Activated T-helper 17 cell treated with anti-CD3 and anti-CD28 coated beads, Interleukin-2, amount 50 U/mL, for 72 hours (primary cell): ENCODE measurements around the gene ABCA1. TPM values are rescaled to one million over a fixed set of nuclear protein-coding genes. Genes with fewer than 3 reads are reported as not detected.

Experiments used
- ATAC-seq: fragments of 150-1000 bp; cut with Tn5 transposase; replicated peaks from 2 replicates; pipeline ENCODE4 v1.10.0; 2021; ENCODE audit warnings: mild to moderate bottlenecking, moderate library complexity
- H3K27ac Mint-ChIP-seq: one replicate; pipeline ENCODE4 v1.8.0; 2022; ENCODE audit warnings: mixed read lengths
- H3K27me3 Mint-ChIP-seq: one replicate; pipeline ENCODE4 v1.8.0; 2022; ENCODE audit warnings: mixed read lengths
- H3K36me3 Mint-ChIP-seq: one replicate; pipeline ENCODE4 v1.8.0; 2022; ENCODE audit warnings: low read depth, mild to moderate bottlenecking, mixed read lengths
- H3K4me1 Mint-ChIP-seq: one replicate; pipeline ENCODE4 v1.8.0; 2022; ENCODE audit warnings: mixed read lengths
- H3K4me3 Mint-ChIP-seq: one replicate; pipeline ENCODE4 v1.8.0; 2022; ENCODE audit warnings: mild to moderate bottlenecking, mixed read lengths
- H3K9me3 Mint-ChIP-seq: one replicate; pipeline ENCODE4 v1.8.0; 2022; ENCODE audit warnings: mixed read lengths
- total RNA-seq, 2 donors: library from RNA; stranded (reverse); gene quantifications; one replicate each; pipeline ENCODE4 v1.2.3, GENCODE V29; 2022

Gene ABCA1
- total RNA-seq, 2 donors from 2014 or later: 4.3 to 5.4 TPM

- H3K27ac Mint-ChIP-seq: peak overlapping the region; percentile 75
- no peaks in the 10 kb centered on the region for H3K27me3 Mint-ChIP-seq
- no peaks in the 10 kb centered on the region for H3K9me3 Mint-ChIP-seq
- no peak for ATAC-seq
- peak overlapping the region; percentile 84 for H3K4me3 Mint-ChIP-seq
- peaks cover 27% of the 10 kb centered on the region for H3K36me3 Mint-ChIP-seq
- H3K4me1 Mint-ChIP-seq: peaks cover 9% of the 10 kb centered on the region
These were observed 179.5 kb downstream of the ABCA1 start for GRCh38 chr9:104748359-104749031.

- H3K27me3 Mint-ChIP-seq: no peaks in the 10 kb centered on the region
- ATAC-seq: peak; percentile 92
- H3K4me3 Mint-ChIP-seq: peak within 1 kb of the TSS; percentile 84
- peaks cover 9% of the 10 kb centered on the region for H3K4me1 Mint-ChIP-seq
- peaks cover 19% of the 10 kb centered on the region for H3K36me3 Mint-ChIP-seq
- peak within 1 kb of the TSS; percentile 75 for H3K27ac Mint-ChIP-seq
- no peaks in the 10 kb centered on the region for H3K9me3 Mint-ChIP-seq
These were observed 180.2 kb downstream of the ABCA1 start, which contains the start of gene NIPSNAP3A for GRCh38 chr9:104747565-104748358. Gene NIPSNAP3A (plus strand): TSS chr9:104747683. CDS start chr9:104747793, 110 bp downstream.

DNA sequence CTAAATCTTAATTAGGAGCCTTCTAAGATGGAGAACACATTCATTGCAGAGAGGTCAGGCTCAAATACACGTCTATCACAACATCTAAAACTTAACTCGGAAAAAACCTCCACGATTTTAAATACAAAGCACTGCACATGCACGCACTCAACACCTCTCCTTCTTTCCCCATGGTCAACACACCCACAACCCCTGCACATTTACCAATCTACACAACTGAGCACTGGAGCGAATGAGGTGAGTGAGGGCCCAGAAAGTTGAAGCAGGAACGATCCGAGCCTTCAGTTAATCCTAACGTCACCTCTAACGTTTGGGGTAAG is 180.8 kb downstream of the ABCA1 start:
- Mint-ChIP-seq H3K4me1 (peaks cover 9% of the 10 kb centered on the region), H3K36me3 (peaks cover 14% of the 10 kb centered on the region), H3K9me3 (no peaks in the 10 kb centered on the region), H3K27me3 (no peaks in the 10 kb centered on the region), H3K4me3 (peak overlapping the region; percentile 84), H3K27ac (peak overlapping the region; percentile 75)
- peak; percentile 26 for ATAC-seq

DNA sequence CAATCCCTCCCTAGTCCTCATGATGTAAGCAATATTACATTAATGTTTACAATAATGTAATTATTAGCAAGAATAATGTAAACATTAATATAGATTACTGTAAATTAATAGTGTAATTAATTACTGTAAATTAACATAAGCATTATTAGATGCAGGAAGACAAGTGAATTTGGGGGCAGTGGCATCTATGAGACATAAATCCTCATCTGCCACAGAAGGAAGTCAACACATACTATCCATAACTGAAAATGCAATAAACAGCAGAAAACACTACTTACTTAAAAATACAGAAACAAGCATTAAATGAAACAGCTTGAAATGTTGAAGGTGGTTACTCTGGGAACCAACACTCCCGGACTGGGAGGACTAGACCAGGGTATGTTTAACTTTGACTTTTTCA is 181.2 kb downstream of the ABCA1 start:
- Mint-ChIP-seq H3K9me3 (no peaks in the 10 kb centered on the region), H3K4me3 (peak overlapping the region; percentile 84), H3K27me3 (no peaks in the 10 kb centered on the region), H3K4me1 (peaks cover 9% of the 10 kb centered on the region), H3K36me3 (peaks cover 10% of the 10 kb centered on the region), H3K27ac (peak overlapping the region; percentile 75)
- ATAC-seq: no peak

DNA sequence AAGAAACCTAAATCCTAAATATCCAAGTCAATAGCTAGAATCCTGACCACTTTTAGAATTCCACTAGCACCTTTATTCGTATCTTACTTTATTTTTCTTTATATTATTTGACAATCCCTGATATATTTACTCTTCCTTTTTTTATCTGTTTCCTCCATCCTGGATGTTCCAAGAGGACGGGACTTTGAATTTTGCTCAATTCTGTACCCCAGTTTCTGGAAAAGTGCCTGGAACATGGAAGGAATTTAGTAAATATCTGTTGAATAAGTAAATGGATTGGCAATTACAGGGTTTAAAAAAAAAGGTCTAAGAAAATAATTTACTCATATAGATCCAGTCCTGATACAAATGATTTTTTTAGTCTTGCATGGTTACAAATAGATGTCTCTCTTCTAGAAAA is 181.7 kb downstream of the ABCA1 start:
- H3K27ac Mint-ChIP-seq: no peak overlapping the region
- ATAC-seq: no peak
- H3K36me3 Mint-ChIP-seq: peaks cover 4% of the 10 kb centered on the region
- H3K9me3 Mint-ChIP-seq: no peaks in the 10 kb centered on the region
- H3K4me3 Mint-ChIP-seq: peak overlapping the region; percentile 84
- H3K27me3 Mint-ChIP-seq: no peaks in the 10 kb centered on the region
- peaks cover 9% of the 10 kb centered on the region for H3K4me1 Mint-ChIP-seq

DNA sequence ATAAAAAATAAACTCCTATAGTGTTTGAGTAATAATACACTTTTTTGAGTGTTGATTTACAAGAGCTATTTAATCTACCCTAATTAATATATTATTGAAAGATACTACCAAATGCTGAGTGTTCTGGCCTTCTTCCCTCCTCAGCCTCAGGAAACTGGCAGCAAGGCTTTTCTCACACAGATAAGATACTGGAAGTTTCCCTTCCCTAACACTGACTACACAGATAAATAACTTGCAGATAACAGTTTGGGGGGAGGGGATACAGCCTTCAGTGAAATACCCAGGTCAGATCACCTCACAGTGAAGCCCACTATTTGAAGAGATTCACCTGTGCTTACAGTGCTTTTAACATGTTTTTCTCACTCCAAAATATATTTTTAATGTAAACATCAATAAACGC is 182.1 kb downstream of the ABCA1 start:
- Mint-ChIP-seq H3K9me3 (no peaks in the 10 kb centered on the region), H3K27ac (no peak overlapping the region), H3K27me3 (no peaks in the 10 kb centered on the region), H3K4me1 (peaks cover 9% of the 10 kb centered on the region), H3K36me3 (peaks cover under 1% of the 10 kb centered on the region), H3K4me3 (no peak overlapping the region)
- no peak for ATAC-seq

- no peak for ATAC-seq
- H3K4me1 Mint-ChIP-seq: peaks cover 5% of the 10 kb centered on the region
- no peaks in the 10 kb centered on the region for H3K27me3 Mint-ChIP-seq
- no peaks in the 10 kb centered on the region for H3K9me3 Mint-ChIP-seq
- no peaks in the 10 kb centered on the region for H3K36me3 Mint-ChIP-seq
- H3K27ac Mint-ChIP-seq: no peak overlapping the region
- H3K4me3 Mint-ChIP-seq: no peak overlapping the region
These were observed 184.5 kb downstream of the ABCA1 start for GRCh38 chr9:104743376-104743985.

DNA sequence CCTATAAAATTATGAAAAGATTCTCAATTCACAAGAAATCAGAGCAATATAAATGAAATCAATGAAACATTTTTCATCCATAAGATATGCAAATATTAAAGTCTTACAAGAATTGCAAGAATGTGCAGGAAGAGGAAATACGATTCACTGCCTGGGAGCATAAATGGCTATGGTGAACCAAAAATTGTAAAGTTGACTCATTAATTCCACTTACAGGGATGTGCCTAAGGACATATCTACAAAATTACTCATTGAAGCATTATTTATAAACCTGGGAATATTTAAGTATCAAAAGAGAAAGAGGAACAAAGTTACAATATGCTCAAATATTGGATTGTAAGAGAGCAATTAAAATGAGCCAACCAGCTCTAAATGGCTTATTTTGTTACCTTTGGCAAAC is 187.3 kb downstream of the ABCA1 start:
- H3K4me3 Mint-ChIP-seq: no peak overlapping the region
- no peaks in the 10 kb centered on the region for H3K9me3 Mint-ChIP-seq
- no peak overlapping the region for H3K27ac Mint-ChIP-seq
- H3K36me3 Mint-ChIP-seq: no peaks in the 10 kb centered on the region
- H3K4me1 Mint-ChIP-seq: no peaks in the 10 kb centered on the region
- no peaks in the 10 kb centered on the region for H3K27me3 Mint-ChIP-seq
- ATAC-seq: no peak

GRCh38 chr9:104738452-104738851 is 189.5 kb downstream of the ABCA1 start:
- Mint-ChIP-seq H3K36me3 (no peaks in the 10 kb centered on the region), H3K27me3 (no peaks in the 10 kb centered on the region), H3K27ac (no peak overlapping the region), H3K4me1 (no peaks in the 10 kb centered on the region), H3K9me3 (no peaks in the 10 kb centered on the region), H3K4me3 (no peak overlapping the region)
- ATAC-seq: no peak

Other genes starting within 250 kb of the ABCA1 start
- not detected for gene OR13D1, start 233.6 kb downstream of the ABCA1 start, total RNA-seq
- gene NIPSNAP3A, start 180.5 kb downstream of the ABCA1 start, total RNA-seq: 10 to 100 TPM in 1 of 2 donors, 1 to 10 TPM in 1; 7.1 to 10.3 TPM
- gene NIPSNAP3B, start 164.0 kb downstream of the ABCA1 start, total RNA-seq: 1 to 10 TPM in 1 of 2 donors, under 1 TPM in 1; 0.48 to 1.6 TPM